HG02884 (cell line): ENCODE results near the gene FRMD4B.
"Not testable (repeated sequence)": the region's sequence is repeated elsewhere in the genome, so short reads cannot be mapped to it uniquely, and the experiment has no call there.

Source experiments
- ATAC-seq: cut with Tn5 transposase; IDR thresholded peaks from one replicate; pipeline ENCODE4 v1.9.1; 2021; ENCODE audit warnings: mild to moderate bottlenecking, moderate library complexity; ENCODE audit not compliant: unreplicated experiment

FRMD4B gene

DNA sequence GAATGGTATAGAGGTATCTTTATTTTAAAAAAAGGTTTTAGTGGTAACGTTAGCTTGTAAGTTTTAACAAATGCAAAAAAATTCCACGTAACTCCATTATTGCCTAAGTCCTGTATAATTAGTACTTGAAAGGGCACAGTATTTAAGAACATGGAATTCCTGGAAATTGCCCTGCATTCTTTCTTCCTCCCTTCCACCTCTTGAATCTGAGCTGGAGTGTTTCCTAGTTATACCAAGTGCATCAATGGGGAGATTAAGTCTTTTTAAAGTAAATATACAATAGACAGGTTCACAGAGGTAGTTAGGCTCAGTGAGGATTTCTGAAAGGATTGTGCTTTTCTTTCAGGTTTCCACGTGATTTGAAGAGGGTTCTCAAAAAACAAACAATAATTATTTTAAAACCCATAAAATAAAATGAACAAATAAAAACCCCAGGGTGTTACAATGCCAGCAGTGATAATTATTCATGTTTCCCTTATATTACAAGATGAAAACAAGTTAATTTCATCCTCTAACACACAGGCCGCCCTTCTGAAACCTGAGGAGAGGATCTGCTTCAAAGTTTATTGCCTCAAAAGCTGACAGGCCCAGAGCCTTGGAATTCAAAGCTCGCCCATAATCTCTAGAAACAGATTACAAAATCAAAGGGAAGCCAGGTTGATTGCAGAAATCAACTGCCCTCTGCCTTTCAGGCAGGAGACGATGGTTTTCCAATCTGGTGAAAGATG, 134.6 kb downstream of the FRMD4B start:
- ATAC-seq: no peak

DNA sequence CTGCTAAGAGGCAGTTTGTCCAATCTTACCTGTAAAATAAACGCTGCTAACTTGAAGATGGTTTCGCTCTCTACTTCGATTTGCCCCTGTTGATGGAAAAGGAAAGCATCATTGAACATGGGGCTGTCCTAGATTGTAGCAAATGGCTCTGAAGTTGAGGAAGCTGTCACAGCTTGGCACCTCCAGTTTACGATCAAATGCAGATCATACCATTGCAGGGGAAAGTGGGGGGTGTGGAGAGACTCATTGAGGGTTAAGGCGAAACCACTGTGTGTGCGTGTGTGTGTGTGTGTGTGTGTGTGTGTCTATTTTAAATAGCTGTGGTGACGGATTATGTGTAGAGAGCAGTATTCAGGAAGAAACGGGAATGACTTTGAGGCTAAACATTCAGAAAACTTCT, 135.9 kb downstream of the FRMD4B start:
- ATAC-seq: no peak

DNA sequence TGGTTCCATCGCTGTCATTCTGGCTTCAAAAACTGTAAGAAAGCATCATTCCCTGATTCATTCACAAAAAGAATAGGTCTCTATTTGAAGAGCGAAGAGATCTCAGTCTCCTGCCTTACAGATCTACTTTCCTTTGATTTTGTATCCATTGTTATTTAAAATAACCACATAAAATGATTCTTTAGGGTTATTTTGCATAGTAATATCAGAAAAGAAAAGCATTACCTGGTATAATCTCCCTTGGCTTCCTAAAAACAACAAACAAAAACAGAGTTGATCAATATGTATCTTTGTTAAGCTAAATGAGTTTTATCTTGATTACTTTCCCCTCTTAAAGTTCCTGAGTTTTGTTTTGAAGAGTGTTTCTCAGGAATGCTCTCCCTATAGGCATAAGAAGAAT, 136.9 kb downstream of the FRMD4B start:
- ATAC-seq: no peak

DNA sequence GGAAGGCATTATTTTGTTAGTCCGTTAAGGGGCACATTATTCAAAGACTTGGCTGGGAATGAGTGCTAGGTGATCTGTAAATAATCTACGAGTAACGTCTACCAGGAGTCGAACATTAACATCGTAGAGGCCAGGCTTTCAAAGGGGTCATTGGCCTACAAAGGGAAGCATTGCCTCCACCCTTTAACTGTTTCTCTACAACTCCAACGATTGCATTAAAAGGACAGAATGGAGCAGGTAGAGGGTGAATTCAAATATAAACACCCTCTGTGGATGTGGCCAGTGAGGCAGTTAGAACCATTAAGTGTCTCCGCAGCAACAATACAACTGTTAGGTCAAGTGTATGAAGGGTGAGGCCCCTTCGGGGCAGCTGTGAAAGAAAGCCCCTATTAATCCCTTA, 137.5 kb downstream of the FRMD4B start:
- ATAC-seq: no peak

DNA sequence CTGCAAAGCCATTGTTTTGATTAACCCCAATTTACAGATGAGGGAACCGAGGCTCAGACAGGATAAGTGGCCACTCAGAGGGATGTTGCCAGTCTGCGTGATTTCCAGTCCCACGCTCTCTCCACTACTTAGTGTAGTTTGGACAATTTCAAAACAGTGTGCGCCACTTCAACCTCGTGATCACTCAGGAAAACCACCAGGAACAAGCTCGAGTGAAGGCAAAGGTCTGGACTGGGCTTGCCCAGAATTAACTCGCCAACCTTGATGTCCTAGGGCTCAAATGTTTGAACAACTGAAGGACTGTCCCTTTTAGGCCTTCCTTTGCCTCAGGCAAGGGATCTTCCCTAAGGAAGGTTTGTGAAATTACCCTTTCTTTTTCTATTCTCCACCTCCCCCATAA, 139.3 kb downstream of the FRMD4B start:
- ATAC-seq: no peak

DNA sequence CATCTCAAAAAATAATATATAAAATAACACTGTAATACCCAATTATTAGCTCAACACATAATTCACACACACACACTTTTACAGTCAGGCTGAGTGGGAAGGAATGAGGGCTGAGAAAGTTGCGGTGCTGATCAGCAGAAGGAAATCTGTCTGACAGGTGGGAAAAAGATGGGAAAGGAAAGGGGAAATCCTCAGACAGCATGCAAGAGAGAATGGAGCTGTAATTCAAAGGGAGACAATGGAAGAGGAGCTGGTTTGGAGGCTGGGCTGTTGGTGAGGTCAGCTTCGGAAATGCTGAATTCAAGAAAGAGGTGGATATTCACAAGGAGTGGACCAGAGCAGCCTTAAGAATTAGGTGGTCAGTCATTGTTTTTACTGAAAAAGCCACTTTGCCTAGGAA, 141.8 kb downstream of the FRMD4B start:
- no peak for ATAC-seq

DNA sequence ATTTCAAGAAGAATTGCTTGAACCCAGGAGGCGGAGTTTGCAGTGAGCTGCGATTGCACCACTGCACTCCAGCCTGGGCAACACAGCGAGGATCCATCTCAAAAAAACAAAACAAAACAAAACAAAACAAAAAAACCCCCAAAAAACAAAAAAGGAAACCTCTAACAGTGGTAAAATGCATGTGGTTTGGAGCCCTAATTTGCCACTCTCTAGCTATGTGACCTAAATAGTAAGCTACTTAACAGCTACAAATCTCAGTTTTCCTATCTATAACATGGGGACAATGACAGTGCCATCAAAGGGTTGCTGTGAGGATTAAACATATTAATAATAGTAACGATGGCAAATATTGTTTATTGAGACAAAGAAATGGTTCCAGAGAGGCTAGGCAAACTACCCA, 144.1 kb downstream of the FRMD4B start:
- ATAC-seq: no peak

DNA sequence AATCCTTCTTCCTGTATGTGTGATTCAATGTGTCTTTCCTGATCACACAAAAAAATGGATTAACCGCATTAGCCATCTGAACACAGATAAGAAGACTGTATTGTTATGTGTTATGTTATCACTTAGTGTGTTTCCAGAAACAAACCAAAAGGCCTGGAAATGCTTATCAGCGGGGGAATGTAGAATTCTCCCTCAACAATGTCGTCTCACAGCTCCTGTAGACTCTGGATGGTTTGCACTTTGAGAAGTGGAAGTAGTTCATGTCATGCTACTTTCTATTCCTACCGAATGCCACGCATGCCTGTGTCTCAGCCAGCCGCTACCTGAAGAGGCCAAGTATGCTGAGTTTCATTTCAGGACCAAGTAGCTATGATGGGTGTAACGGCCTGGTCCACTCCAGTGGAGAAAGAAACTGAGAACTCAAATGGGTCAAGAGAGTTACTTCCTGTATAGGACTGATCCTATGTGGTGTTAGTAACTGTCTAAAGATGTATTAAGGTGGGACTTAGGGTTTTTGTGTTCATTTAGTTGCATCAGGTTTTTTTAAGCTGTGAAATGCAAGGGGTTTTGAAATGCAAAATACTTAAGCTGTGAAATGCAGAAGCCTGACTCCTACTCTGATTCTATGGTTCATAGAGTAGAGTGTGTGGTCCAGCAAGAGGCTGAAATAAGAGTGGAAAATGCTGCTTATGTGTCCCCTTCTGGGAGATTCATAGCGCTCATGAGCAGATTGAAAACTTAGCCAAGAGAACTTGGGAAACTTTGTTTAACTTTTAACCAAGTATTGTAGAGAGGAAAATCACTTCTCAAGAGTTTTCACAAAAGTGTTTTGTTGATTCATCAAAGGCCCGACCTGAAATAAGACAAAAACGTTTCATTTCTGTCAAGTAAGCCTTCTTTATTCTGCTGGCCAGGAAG, 145.0 kb downstream of the FRMD4B start:
- peak; percentile 49 for ATAC-seq

DNA sequence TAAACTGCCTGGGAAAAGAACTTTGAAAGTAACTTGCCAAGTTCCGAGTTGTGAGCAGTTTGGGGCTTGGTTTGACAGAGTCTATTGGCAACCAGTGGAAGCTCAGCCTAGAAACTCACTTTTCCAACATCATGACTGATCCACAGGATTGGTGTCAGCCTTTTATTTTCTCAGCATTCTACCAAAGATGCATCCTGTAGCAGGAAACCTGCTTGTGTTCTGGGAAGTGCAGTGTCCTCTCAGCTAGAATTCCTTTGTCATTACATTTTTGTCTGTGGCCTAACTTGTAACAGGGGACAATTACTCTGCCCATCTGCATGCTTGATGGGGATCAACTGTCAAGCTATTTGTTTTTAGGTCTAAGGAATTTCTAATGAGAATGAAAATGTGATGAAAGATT, 146.8 kb downstream of the FRMD4B start:
- no peak for ATAC-seq

DNA sequence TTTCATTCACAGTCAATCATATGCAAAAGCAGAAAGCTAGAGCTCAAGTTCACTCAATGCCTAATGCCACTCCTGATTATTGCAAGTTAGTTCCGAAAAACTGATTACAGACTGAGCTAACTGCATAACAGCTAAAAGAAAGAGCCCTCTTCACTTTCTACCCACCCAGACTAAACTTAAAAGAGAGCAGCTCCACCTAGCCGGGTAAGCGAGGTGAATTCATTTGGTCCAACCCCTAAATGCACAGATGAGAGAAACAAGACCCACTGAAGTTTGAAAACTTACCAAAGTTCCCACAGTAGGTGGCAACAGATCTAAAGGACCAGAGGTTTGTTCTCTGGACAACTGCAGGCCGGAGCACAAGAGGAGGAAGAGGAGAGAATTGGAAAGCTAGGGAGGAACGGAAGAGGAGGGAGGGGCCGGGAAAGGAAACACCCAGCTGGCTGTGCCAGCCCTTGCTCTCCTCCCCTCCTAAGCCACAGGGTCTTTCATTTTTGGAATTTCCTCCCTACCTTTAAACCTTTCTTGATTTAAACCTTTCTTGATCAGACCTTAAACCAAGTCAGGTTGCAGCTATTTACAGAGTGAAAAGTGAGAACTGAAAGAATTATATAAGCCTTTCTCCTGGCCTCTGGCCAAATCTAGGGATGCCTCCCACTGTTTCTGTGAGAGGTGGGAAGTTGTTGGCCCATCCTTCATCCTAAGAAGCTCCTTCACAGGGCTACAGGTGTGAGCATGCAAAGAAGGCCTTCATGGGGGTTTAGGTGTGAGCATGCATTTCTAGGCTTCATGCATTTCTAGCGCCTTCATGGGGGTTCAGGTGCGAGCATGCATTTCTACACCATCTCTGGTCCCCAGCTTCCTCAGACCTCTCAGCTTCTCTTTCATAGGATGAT, 148.8 kb downstream of the FRMD4B start:
- no peak for ATAC-seq

DNA sequence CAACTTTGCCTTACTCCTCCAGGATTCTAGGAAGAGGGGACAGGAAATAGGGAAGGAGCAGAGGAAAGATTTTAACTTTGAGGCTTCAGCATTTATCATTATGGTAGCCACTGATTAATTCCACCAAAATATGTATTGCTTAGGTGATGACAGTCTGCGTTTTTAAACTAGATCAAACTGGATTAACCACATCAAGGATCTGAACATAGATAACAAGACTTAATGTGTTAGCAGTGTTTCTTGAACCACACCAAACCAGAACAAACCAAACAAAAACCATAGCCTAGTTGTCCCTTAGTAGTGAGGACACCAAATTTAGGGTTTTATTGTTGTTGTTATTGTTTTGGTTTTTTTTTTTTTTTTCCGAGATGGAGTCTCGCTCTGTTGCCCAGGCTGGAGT, 150.0 kb downstream of the FRMD4B start:
- ATAC-seq: no peak

DNA sequence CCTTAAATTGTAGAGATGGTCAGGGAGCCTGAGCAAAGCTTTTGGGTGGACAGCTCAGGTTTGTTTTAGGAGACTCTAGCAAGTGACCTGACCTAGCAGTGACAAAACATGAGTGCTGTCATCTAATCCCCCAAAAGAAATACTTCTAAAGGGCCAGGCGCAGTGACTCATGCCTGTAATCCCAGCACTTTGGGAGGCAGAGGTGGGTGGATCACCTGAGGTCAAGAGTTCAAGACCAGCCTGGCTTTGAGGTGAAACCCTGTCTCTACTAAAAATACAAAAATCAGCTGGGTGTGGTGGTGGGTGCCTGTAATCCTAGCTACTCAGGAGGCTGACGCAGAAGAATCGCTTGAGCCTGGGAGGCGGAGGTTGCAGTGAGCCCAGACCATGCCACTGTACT, 150.7 kb downstream of the FRMD4B start:
- ATAC-seq: not testable (repeated sequence)

DNA sequence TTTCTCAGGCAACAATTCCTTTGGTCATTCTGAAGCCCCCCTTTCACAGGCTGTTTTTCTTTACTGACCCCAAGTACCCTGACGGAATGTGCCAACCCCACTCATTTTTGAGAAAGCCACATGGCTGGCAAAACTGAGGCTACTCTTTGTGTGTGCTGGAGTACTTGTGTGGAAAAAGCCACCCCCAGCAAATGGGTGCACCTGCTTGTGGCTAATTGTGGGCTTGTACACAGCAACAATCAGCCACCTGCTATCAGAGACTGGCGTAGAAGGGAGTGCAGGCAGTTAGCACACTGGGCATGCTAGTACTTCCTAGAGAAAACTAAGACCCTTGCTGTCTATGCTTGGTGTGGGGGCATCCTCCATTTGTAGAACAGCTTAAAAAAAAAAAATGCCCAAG, 153.4 kb downstream of the FRMD4B start:
- ATAC-seq: no peak

DNA sequence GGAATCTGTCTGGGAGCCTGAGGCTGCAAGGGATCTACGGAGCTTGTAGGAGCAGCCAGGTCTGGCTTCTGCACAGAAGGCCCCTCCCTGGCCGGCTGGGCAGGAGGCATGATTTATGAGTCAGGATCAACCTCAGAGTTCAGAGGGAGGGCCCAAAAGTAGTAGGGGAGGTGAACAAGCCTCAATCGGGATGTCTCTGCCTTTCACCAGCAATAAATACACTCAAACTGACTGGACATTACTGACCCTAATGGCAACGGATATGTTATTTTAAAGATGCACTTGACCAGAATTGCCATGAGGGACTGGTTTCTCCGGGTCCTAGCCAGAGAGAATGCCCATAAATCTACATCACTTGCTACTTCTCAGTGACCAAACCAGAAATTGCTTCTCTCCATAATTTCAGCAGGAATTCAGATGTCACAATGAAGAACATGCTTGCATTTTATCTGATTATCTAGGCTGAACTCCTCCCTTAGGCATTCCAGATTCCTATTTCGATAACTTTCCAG, 153.9 kb downstream of the FRMD4B start:
- no peak for ATAC-seq

DNA sequence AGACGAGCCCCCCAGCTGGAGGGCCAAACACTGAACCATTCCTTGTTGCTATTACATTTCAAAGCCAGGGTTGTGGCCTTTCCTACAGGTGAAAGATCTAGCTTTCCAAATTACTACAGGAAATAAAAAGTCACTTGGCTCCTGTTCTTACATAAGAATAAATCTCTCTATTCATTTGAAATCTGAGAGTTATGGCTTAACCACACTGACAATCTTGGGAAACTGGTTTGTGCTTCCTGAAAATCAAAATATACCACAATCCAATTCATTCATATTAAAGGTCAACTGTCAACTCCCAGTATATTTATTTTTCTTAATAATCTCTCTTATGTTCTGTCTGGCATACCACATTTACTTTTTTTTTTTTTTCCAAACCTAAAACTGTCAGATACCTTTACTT, 159.8 kb downstream of the FRMD4B start:
- ATAC-seq: no peak

DNA sequence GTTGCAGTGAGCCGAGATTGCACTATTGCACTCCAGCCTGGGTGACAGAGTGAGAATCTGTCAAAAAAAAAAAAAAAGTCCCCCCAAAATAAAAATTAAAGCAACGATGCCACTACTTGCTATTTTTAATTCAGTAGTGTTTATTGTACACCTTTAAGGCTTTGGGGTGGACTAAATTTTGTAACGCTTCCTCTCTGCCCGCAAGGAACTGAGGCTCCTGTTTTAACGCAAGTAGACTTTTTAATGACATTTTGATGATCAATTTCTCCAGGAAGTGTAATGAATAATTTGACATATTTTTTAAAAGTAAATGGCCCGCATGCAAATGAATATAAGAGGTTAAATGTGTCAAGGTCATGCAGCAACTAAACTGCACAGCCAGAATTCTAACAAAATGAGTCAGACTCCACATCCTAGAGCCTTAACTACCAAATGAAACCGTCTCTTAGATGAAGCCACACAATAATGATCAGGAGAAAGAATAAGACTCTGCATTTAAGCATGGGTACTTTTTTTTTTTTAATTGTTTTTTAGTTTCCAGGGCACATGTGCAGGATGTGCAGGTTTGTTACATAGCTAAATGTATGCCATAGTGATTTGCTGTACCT, 166.7 kb downstream of the FRMD4B start:
- no peak for ATAC-seq

DNA sequence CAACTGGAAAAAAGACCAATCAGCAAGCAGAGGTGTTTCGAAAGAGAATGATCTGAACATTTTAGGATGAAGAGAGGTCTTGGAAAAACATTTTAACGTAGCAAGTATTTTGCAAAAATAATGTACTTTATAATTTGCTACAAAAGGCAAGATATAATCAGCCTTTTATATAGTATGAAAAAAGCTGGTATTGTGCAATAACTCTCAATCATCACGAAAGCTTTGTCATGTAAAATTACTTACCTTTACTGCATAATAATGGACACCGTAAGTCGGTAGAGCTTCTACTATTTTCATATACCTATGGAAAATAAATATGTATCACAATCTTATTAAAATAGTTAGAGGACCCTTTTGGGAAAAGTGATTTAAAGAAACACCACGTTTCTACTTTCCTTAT, 167.8 kb downstream of the FRMD4B start:
- ATAC-seq: no peak

DNA sequence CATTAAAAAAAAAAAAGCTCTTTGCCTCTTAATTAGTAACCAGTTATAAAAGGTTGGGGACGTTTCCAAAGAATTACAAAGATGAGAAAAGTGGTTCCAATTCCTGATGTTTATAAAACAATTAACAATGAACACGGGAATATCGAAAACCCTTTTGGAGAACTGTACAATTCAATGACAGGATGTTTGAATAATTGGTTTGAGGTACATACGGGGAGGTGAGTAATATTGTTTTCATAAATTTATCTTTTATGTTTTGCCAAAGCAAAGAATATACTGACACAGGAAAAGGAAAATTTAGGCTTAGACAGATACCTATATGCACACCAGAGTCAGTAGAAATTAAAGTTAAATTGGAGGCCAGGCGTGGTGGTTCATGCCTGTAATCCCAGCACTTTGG, 168.9 kb downstream of the FRMD4B start:
- ATAC-seq: no peak

DNA sequence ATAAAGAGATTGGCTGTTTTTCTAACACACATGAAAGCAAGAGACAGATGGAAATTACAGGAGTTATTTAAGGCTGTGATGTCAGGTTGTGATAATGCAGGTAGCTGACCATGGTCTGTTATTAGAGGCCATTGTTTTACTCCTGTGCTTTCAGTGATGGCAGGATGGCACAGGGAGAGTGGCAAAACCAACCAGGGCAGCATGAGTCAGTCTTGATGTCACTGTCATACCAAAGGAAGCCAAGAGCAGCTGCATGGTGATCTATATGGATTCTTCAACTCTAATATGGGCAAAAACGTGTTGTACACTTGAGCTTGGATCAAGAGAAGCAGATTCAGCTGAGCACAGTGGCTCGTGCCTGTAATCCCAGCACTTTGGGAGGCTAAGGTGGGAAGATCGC, 171.6 kb downstream of the FRMD4B start:
- ATAC-seq: no peak

DNA sequence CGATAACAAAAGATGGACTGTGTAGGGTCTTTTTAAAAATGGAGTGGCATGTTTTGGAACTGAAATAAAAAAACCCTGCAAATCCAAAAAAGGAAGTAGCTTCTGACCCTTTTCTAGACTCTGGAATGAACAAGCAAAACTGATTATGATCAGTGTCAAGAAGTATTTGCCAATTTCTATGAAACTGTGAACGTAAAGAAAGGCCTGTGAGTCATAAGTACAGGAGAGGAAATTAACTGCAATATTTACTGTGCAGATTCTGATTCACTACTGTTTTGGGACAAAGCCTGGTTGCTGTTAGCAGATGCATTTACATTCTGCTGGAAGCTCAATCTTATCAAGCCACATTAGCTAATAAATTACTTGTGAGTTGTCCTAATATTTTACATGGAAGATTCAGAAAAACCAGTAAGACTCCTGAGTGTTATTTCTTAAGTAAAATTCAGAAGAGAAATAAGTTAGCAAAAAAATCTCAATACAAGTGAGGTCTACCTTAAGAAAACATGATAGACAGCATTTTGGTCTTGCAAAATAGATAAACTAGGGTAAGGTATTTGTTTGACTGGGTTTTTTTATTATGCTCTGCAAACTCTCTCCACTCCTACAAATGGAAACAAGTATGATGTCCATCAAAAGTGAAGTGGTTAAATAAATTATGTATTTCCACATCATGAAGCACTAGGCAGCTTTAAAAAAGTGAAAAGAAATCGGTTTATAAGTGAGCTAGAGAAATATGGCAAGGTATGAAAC, 173.3 kb downstream of the FRMD4B start:
- peak; percentile 87 for ATAC-seq
